HCT116 (cell line): ENCODE measurements around the gene ZNF32. TPM values are rescaled to one million over a fixed set of nuclear protein-coding genes. Genes with fewer than 3 reads are reported as not detected.

Experiments used
- ATAC-seq: fragments of 200-7000 bp; cut with Tn5 transposase; 2 replicates; pipeline ENCODE4 v1.9.1; 2020; ENCODE audit warnings: mild to moderate bottlenecking, moderate library complexity
- BruUV-seq: library from RNA; stranded (reverse); fragments of 400-500 nt; replicated peaks from 2 replicates; lab custom pipeline; 2021; lab: Mats Ljungman, UMichigan
- CTCF ChIA-PET: fragments of 300-600 bp; sonication (Branson Sonifier 250); formaldehyde crosslinking; loops from one replicate; lab custom pipeline; 2021; ENCODE audit warnings: antibody characterized with exemption; lab: Charles Lee
- POLR2A ChIA-PET: fragments of 300-600, 350-600 bp; sonication (Branson Sonifier 250); formaldehyde crosslinking; loops from one replicate; lab custom pipeline; 2021; ENCODE audit warnings: antibody characterized with exemption; lab: Charles Lee
- RAD21 ChIA-PET, 2 experiments: fragments of 300-600 bp; sonication (Branson Sonifier 250); formaldehyde crosslinking; loops; one replicate each; lab custom pipeline; 2023; ENCODE audit warnings: low total read pairs in 2 of 2; ENCODE audit not compliant: uncharacterized antibody in 2 of 2, unreplicated experiment in 2 of 2, low non-redundant PET in 1 of 2; lab: Charles Lee
- DNase-seq: peaks from one replicate; pipeline ENCODE4 v3.0.0-alpha.2; 2010; ENCODE audit warnings: low read depth, low spot score
- H2AFZ ChIP-seq: fragments of 200-600 bp; shearing (Covaris generic), sonication (generic); 2 replicates; pipeline ENCODE4 v1.6.1; 2017; ENCODE audit warnings: low read depth, mixed run types, mixed read lengths, antibody characterized with exemption, low read length; ENCODE audit not compliant: poor library complexity, severe bottlenecking
- H3K27ac ChIP-seq: 2 replicates; pipeline ENCODE4 v1.5.1; 2012; ENCODE audit warnings: low read depth, low read length
- H3K27me3 ChIP-seq: fragments of 200-600 bp; sonication (generic); 2 replicates; pipeline ENCODE4 v1.6.1; 2016; ENCODE audit warnings: mixed run types, low read length, mixed read lengths; ENCODE audit not compliant: insufficient read depth
- H3K36me3 ChIP-seq, 2 experiments: fragments of 200-500 bp in 1 of 2; fragments of 200-600 bp in 1 of 2; sonication (Bioruptor generic) in 1 of 2; sonication (generic) in 1 of 2; 2 replicates each; pipeline versions ENCODE4 v1.5.1 to v1.6.1; 2014 to 2016; ENCODE audit warnings: low read length in 2 of 2, inconsistent platforms in 1 of 2, mixed read lengths in 1 of 2, mixed run types in 1 of 2; ENCODE audit not compliant: insufficient read depth in 2 of 2, control insufficient read depth in 1 of 2
- H3K4me1 ChIP-seq, 2 experiments: fragments of 200-600 bp in 1 of 2; sonication (generic) in 1 of 2; 2 replicates each; pipeline versions ENCODE4 v1.5.1 to v1.6.1; 2012 to 2017; ENCODE audit warnings: low read length in 2 of 2, inconsistent platforms in 1 of 2, mild to moderate bottlenecking in 1 of 2, mixed read lengths in 1 of 2, mixed run types in 1 of 2, moderate library complexity in 1 of 2; ENCODE audit not compliant: insufficient read depth in 2 of 2, control insufficient read depth in 1 of 2
- H3K4me2 ChIP-seq: fragments of 200-600 bp; sonication (generic); 2 replicates; pipeline ENCODE4 v1.6.1; 2017; ENCODE audit warnings: mixed run types, low read length, mixed read lengths
- H3K4me3 ChIP-seq, 2 experiments: fragments of 200-600 bp in 1 of 2; sonication (generic) in 1 of 2; replicated peaks in 1 of 2; 2 replicates each; pipeline ENCODE4 v1.5.1; 2011 to 2016; ENCODE audit warnings: low read length in 2 of 2, control low read depth in 1 of 2, low read depth in 1 of 2, mild to moderate bottlenecking in 1 of 2, mixed read lengths in 1 of 2, mixed run types in 1 of 2
- H3K79me2 ChIP-seq: fragments of 200-600 bp; sonication (generic); 2 replicates; pipeline ENCODE4 v1.6.1; 2017; ENCODE audit warnings: mild to moderate bottlenecking, mixed run types, low read length, moderate library complexity, mixed read lengths; ENCODE audit not compliant: insufficient read depth
- H3K9ac ChIP-seq: fragments of 200-600 bp; sonication (generic); 2 replicates; pipeline ENCODE4 v1.6.1; 2016; ENCODE audit warnings: low read length, mixed read lengths
- H3K9me2 ChIP-seq: fragments of 200-600 bp; sonication (generic), shearing (Covaris generic); 2 replicates; pipeline ENCODE4 v1.6.1; 2017; ENCODE audit warnings: mixed run types, mild to moderate bottlenecking, moderate library complexity; ENCODE audit not compliant: insufficient read depth
- H3K9me3 ChIP-seq, 2 experiments: fragments of 200-500 bp in 1 of 2; fragments of 200-600 bp in 1 of 2; sonication (Bioruptor generic) in 1 of 2; sonication (generic) in 1 of 2; 2 replicates each; pipeline ENCODE4 v1.6.1; 2014 to 2017; ENCODE audit warnings: low read length in 2 of 2, mixed read lengths in 2 of 2, inconsistent platforms in 1 of 2, low read depth in 1 of 2, mild to moderate bottlenecking in 1 of 2, mixed run types in 1 of 2, moderate library complexity in 1 of 2; ENCODE audit not compliant: control insufficient read depth in 1 of 2, insufficient read depth in 1 of 2
- H4K20me1 ChIP-seq: fragments of 200-600 bp; sonication (generic), shearing (Covaris generic); 2 replicates; pipeline ENCODE4 v1.6.1; 2017; ENCODE audit warnings: mixed run types, mild to moderate bottlenecking, moderate library complexity; ENCODE audit not compliant: insufficient read depth
- CEBPB ChIP-seq: IDR thresholded peaks from 2 replicates; pipeline ENCODE4 v1.6.1; 2012; ENCODE audit warnings: low read depth
- EZH2 ChIP-seq: fragments of 200-600 bp; sonication (generic); IDR thresholded peaks from 2 replicates; pipeline ENCODE4 v1.6.1; 2017; ENCODE audit warnings: antibody characterized with exemption, mixed run types
- EZH2phosphoT487 ChIP-seq: fragments of 200-600 bp; IDR thresholded peaks from 2 replicates; pipeline ENCODE4 v1.6.1; 2018; ENCODE audit warnings: antibody characterized with exemption, borderline replicate concordance
- FOSL1 ChIP-seq: IDR thresholded peaks from 2 replicates; pipeline ENCODE4 v1.6.1; 2012; ENCODE audit warnings: low read depth
- JUND ChIP-seq: IDR thresholded peaks from 2 replicates; pipeline ENCODE4 v1.6.1; 2012
- POLR2AphosphoS5 ChIP-seq: IDR thresholded peaks from 2 replicates; pipeline ENCODE4 v1.6.1; 2011; ENCODE audit warnings: mild to moderate bottlenecking, low read depth, low read length, moderate library complexity
- RAD21 ChIP-seq: IDR thresholded peaks from 2 replicates; pipeline ENCODE4 v1.6.1; 2012; ENCODE audit warnings: low read depth, mild to moderate bottlenecking
- ZBTB33 ChIP-seq: IDR thresholded peaks from 2 replicates; pipeline ENCODE4 v1.6.1; 2011; ENCODE audit warnings: mild to moderate bottlenecking, low read length, moderate library complexity; ENCODE audit not compliant: insufficient replicate concordance; ENCODE audit errors: extremely low read depth
- ZNF274 ChIP-seq: fragments of 200-500 bp; sonication (Bioruptor generic); IDR thresholded peaks from 2 replicates; pipeline ENCODE4 v1.6.1; 2014; ENCODE audit warnings: mild to moderate bottlenecking, low read depth, low read length, inconsistent platforms
- intact Hi-C: fragments of 100-400 bp; cut with micrococcal nuclease; formaldehyde crosslinking; loops from 2 replicates; pipeline ENCODE4 v1.10.0; 2022
- total RNA-seq: library from RNA; stranded (reverse); gene quantifications from one replicate; pipeline ENCODE4 v1.2.1, GENCODE V29; 2021; ENCODE audit not compliant: unreplicated experiment
- TF ChIP-seq, protein P1 (sequence below): IDR thresholded peaks from 2 replicates; pipeline ENCODE4 v1.6.1; 2012; ENCODE audit warnings: low read depth
- TF ChIP-seq, protein P2 (sequence below): IDR thresholded peaks from 2 replicates; pipeline ENCODE4 v1.6.1; 2012

The ZNF32 gene
- total RNA-seq, 1 experiment from 2014 or later, result 10.3 TPM

- DNase-seq, result no peak
- no peaks in the 10 kb centered on the region for H3K9me2 ChIP-seq
- no peaks in the 10 kb centered on the region for H3K79me2 ChIP-seq
- H3K4me3 ChIP-seq, result no peak overlapping the region
- no peaks in the 10 kb centered on the region for H3K9me3 ChIP-seq
- no peak for ATAC-seq
- POLR2A ChIA-PET, result no interaction called here
- no peak overlapping the region for H2AFZ ChIP-seq
- CTCF ChIA-PET, result no interaction called here
- no peak overlapping the region for H3K27ac ChIP-seq
- H4K20me1 ChIP-seq, result no peaks in the 10 kb centered on the region
- H3K4me1 ChIP-seq, result peaks cover 0 to 7% of the 10 kb centered on the region in 2 experiments; a peak in 1 of 4 replicates
- H3K9ac ChIP-seq, result no peak overlapping the region
- RAD21 ChIA-PET, result no interaction called here
- TF ChIP-seq RAD21 (no peak), EZH2 (no peak), FOSL1 (no peak), EZH2phosphoT487 (no peak), ZBTB33 (no peak), CEBPB (no peak), ZNF274 (no peak), POLR2AphosphoS5 (no peak), JUND (no peak)
- TF ChIP-seq, protein P1, sequence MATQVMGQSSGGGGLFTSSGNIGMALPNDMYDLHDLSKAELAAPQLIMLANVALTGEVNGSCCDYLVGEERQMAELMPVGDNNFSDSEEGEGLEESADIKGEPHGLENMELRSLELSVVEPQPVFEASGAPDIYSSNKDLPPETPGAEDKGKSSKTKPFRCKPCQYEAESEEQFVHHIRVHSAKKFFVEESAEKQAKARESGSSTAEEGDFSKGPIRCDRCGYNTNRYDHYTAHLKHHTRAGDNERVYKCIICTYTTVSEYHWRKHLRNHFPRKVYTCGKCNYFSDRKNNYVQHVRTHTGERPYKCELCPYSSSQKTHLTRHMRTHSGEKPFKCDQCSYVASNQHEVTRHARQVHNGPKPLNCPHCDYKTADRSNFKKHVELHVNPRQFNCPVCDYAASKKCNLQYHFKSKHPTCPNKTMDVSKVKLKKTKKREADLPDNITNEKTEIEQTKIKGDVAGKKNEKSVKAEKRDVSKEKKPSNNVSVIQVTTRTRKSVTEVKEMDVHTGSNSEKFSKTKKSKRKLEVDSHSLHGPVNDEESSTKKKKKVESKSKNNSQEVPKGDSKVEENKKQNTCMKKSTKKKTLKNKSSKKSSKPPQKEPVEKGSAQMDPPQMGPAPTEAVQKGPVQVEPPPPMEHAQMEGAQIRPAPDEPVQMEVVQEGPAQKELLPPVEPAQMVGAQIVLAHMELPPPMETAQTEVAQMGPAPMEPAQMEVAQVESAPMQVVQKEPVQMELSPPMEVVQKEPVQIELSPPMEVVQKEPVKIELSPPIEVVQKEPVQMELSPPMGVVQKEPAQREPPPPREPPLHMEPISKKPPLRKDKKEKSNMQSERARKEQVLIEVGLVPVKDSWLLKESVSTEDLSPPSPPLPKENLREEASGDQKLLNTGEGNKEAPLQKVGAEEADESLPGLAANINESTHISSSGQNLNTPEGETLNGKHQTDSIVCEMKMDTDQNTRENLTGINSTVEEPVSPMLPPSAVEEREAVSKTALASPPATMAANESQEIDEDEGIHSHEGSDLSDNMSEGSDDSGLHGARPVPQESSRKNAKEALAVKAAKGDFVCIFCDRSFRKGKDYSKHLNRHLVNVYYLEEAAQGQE, result no peak
- TF ChIP-seq, protein P2, sequence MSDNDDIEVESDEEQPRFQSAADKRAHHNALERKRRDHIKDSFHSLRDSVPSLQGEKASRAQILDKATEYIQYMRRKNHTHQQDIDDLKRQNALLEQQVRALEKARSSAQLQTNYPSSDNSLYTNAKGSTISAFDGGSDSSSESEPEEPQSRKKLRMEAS, result no peak
- intact Hi-C loops, result loop anchor here (10.0 kb wide), 1 partner anchor 93 kb away; no protein-coding TSS in a partner anchor
- no TSS peak for BruUV-seq
- no peaks in the 10 kb centered on the region for H3K36me3 ChIP-seq
- H3K4me2 ChIP-seq, result no peak overlapping the region
- H3K27me3 ChIP-seq, result peaks cover 23% of the 10 kb centered on the region; the same call in 1 of the 2 replicates
Measured at GRCh38 chr10:43692051-43692825, 43.6 kb upstream of the ZNF32 start.
